GF-D8 (cell line): Measurements from ENCODE around the gene ASCL1.

Experiments used
- DNase-seq: peaks from one replicate; lab custom pipeline; 2025; lab: John Stamatoyannopoulos, UW

The ASCL1 gene

GRCh38 chr12:102977945-102978706, 20.7 kb downstream of the ASCL1 start:
- DNase-seq, result no peak

DNA sequence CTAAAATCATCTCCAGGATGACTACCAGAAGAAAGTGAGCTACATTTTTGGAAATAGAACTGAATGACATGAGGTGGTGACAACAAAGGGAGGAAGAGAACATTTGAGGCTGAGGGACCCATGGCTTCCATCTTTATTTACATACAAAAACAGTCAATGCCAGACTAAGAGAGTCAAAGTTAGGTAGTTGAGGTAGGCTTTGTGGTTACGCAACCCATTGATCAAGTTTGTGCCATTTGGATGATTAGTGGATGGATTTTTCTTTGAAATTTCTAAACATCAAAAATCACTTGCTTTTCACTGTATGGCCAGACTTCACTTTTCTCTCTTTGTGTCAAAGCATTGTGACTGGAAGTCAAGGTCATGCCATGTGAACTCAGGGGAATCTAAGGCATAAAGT, 22.9 kb downstream of the ASCL1 start:
- no peak for DNase-seq

DNA sequence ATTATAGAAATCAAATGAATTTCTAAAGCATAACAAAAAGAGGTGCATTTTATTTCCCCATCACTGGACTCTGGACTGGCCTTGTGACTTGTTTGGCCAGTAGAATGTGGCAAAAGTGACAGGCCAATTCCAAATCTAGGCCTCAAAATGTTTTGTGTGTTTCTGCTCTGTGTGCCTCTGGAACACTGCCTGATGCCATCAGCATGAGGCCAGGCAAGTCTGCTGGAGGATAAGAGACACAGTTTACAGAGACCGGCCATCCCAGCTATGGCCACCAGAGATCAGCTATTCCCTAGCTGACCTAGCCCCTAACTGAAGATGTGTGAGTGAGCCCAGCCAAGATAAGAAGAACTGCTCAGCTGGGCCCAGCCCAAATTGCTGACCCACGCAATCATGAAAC, 32.9 kb downstream of the ASCL1 start:
- DNase-seq, result no peak

DNA sequence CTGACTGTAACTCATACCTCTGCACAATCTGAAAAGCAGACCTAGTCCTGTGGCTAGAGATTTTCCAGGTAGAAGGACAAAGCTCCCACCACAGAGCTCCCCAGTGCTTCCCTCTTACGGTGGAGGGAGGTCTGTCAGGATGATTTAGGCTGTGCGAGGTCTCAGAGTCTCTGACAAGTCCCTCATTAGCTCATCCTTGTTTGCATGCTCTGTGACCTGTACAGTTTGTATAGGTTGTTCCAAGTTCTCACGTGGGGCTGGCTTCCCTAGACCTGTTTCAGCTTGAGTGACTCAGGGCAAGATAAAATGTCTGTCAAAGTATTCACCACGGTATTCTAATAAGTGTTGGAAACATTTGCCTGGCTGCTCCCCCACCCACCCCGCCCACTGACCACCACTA, 34.8 kb downstream of the ASCL1 start:
- DNase-seq, result no peak

GRCh38 chr12:102992720-102993119, 35.2 kb downstream of the ASCL1 start:
- DNase-seq, result no peak

- DNase-seq, result no peak
Measured at GRCh38 chr12:102993537-102993936, 36.1 kb downstream of the ASCL1 start.

- no peak for DNase-seq
Measured at GRCh38 chr12:102995372-102995771, 37.9 kb downstream of the ASCL1 start.
